ENCODE data around the gene TSKS. TPM values are rescaled to one million over a fixed set of nuclear protein-coding genes. Genes with fewer than 3 reads are reported as not detected.

The TSKS gene
- total and polyA plus RNA-seq, 2 of the 13 experiments (the other 11 are each of a cell fraction or from before 2014, with no cell fraction given), result 0.03 TPM; not detected in 1

DNA sequence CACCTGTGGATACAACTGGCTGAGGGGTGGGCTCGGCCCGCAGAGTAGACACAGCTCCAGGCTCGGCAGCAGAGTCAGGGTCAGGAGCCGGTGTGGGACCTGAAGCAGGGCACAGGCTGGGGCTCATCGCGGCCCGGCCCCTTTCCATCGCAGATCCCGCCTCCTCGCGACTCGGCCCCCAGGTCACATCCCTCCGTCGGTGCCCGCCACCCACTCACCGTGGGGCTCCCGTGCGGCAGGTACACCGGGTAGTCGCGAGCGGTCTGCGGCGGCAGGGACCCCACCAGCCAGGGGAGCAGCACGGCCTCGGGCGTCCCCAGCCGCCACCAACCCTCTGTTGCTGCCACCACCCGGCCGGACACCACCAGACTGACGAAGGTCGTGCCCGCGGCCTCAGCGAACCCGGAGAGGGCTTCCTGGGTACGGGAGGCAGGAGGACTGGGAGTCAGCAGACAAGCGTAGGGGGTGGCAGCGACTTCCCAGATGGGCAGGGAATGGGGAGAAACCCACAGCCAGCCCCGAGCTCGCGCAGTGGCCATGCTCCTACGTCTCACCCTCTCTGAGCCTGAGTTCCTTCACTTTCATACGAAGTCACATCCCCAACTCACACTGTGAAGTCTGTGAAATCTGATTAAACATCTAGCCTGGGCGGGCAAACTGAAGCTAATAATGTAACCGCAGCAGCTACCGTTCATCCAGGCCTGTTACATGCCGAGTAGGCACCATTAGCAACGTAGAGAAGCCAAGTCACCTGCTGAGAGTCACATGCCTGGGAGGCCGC, 46.2 kb upstream of the TSKS start (continued):
- TF ChIP-seq ZFP37 (CRISPR knock-in tag; IDR thresholded peaks at IDR 0.05; ENCODE audit: borderline replicate concordance), result 0 out of 2 replicates have a peak, but pooled peaks have one; percentile 13
- no peak for TF ChIP-seq SOX6 (IDR thresholded peaks at IDR 0.05)
- no peak; the same call in 1 of the 2 replicates for TF ChIP-seq SOX6 (CRISPR knock-in tag; IDR thresholded peaks at IDR 0.05)
- no peak for TF ChIP-seq KLF13 (CRISPR knock-in tag; IDR thresholded peaks at IDR 0.05)
- no peak for TF ChIP-seq REST (IDR thresholded peaks at IDR 0.05; ENCODE audit: borderline replicate concordance in 1 of 2, low read depth in 1 of 2, low read length in 2 of 2)
- no peak for TF ChIP-seq ZNF280B (CRISPR knock-in tag; IDR thresholded peaks at IDR 0.05; ENCODE audit: borderline replicate concordance)
- TF ChIP-seq KLF15 (CRISPR knock-in tag; IDR thresholded peaks at IDR 0.05; ENCODE audit: borderline replicate concordance), result no peak
- TF ChIP-seq ZNF460 (CRISPR knock-in tag; IDR thresholded peaks at IDR 0.05; ENCODE audit: borderline replicate concordance), result no peak
- no peak for TF ChIP-seq ZSCAN5A (CRISPR knock-in tag; IDR thresholded peaks at IDR 0.05; ENCODE audit: borderline replicate concordance)
- TF ChIP-seq GABPA (IDR thresholded peaks at IDR 0.05; ENCODE audit: low read depth, low read length), result no peak
- no peak for TF ChIP-seq GABPA (CRISPR knock-in tag; IDR thresholded peaks at IDR 0.05; ENCODE audit: low read depth)
- 0 out of 2 replicates have a peak, but pooled peaks have one; percentile 32 for TF ChIP-seq ZNF605 (CRISPR knock-in tag; IDR thresholded peaks at IDR 0.05)
- no peak for TF ChIP-seq ZNF780A (CRISPR knock-in tag; IDR thresholded peaks at IDR 0.05)
- TF ChIP-seq SMARCE1 (IDR thresholded peaks at IDR 0.05; ENCODE audit: borderline replicate concordance), result no peak
- TF ChIP-seq RCOR2 (CRISPR knock-in tag; IDR thresholded peaks at IDR 0.05), result no peak
- TF ChIP-seq ZNF772 (CRISPR knock-in tag; IDR thresholded peaks at IDR 0.05), result peak; percentile 72
- no peak for TF ChIP-seq ZNF550 (CRISPR knock-in tag; IDR thresholded peaks at IDR 0.05; ENCODE audit: borderline replicate concordance)
- no peak for TF ChIP-seq ZNF512 (CRISPR knock-in tag; IDR thresholded peaks at IDR 0.05)
- TF ChIP-seq ZNF24 (IDR thresholded peaks at IDR 0.05), result no peak
